Stimulated activated CD8-positive, alpha-beta memory T cell treated with anti-CD3 and anti-CD28 coated beads, Interleukin-12 subunit alpha, Interleukin-12 subunit beta, amount 100 ng/mL, for 4 hours (primary cell): ENCODE measurements around the gene BAIAP2.

Source experiments
- DNase-seq: peaks from one replicate; pipeline ENCODE4 v3.0.0-alpha.2; 2020; ENCODE audit warnings: low read depth

BAIAP2 gene

DNA sequence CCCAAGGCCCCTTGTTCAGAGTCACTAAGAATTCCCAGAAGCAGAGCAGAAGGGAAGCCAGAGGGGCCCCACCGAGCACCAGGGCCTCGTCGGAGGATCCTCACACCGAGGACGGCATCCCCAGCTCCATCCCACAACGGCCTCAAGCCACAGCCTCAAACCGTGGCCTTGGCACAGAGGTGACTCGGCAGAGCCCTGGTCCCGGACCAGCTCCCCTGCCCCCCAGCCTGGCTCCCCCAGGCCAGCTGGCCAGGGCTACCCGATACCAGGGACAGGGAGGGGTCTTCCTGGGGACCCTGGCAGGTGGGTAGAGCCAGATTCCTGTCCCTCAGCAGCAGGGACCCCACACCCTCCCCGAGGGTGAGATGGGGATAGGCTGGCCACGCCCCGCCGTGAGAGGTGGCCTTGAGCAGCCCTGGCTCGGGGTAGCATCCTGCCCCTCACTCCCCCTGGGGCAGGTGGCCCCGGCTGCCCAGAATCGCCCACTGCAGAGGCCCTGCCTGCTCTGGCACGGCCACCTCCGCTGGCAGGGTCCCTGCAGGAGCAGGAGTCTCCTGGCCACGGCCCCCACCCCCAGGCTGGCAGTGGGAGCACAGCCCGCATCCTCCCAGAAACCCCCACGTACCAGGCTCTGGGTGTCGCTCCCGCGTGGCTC is 124.8 kb downstream of the BAIAP2 start:
- no peak for DNase-seq

DNA sequence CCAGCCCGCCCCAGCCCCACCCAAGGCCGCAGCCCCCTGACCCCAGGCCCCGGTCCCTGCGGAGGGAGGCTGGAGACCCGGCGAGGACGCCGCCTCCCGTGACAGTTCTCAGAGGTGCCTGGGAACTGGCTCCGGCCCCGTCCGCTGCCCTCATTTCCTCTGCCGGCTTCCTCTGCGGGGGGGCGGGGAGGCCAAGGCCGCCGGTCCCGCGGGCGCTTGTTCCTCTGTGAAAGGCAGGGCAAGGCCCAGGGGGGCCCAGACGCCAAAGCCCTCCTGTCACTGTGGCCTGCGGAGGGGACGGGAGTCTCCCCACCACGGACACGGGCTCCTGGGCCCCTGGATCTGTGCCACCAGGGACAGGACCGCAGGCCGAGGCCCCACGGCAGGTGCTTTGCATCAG is 125.4 kb downstream of the BAIAP2 start:
- DNase-seq, result no peak

DNA sequence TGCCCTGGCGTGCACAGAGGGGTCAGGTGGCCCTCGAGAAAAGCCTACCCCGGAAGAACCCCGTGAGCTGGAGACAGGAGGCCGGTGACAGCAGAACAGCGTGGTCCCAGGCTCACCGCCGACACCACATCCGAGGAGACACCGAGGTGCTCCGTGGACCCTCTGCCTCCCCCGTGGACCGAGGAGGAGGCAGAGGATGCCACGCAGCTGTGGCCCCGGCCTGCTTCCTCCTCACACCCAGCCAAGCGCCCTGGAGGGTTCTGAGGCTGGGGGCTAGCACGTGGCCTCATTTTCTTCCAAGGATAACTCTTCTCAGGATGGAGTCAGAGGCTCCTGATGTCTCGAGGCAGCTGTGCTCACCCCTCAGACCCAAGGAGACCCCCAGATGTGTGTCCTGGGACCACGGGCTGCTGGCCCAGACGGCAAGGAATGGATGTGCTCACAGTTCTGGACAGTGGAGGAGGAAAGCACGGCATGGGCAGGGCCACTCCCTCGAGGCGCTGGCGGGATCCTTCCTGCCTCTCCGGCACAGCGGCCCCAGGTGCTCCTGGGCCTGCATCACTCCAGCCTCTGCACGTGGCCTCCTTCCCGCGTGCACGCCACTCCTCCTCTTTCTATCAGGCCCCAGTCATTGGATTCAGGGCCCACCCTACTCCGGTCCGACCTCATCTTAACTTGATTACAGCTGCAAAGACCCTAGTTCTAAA is 125.9 kb downstream of the BAIAP2 start:
- no peak for DNase-seq

DNA sequence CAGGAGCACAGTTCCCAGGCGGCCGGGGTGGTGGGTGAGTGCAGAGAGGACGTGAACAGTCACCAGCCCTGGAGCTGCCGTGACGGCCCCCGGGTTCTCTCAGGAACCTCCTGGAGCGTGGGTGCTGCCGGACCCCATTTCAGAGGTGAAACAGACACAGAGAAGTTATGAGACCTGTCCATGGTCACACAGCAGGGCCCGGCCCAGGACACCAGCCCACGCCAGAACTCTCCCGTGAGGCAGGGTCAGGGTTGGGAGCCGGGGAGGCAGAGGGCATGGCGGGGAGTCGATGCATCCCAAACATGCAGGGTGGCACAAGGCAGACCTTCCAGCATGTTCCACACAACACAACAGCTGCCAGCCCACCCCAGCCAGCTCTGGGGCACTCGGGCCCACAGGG is 126.6 kb downstream of the BAIAP2 start:
- DNase-seq, result no peak

DNA sequence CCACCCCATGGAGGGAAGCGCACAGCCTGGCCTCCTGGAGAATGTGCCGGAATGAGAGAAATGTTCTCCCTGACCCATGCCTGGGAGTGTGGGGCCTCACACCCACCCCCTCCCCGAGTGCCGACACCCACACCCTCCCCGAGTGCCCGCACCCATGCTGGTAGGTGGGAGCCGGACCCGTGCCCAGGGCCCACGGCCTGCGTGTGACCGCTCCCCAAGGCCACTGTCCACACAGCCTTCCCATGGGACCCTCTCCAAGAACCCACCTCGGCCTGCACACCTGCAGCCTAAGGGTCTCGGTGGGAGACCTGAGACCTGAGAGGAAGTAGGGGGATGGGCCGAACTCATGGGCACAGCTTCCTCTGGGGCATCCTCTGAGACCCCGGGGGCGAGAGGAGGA is 127.0 kb downstream of the BAIAP2 start:
- DNase-seq, result no peak

DNA sequence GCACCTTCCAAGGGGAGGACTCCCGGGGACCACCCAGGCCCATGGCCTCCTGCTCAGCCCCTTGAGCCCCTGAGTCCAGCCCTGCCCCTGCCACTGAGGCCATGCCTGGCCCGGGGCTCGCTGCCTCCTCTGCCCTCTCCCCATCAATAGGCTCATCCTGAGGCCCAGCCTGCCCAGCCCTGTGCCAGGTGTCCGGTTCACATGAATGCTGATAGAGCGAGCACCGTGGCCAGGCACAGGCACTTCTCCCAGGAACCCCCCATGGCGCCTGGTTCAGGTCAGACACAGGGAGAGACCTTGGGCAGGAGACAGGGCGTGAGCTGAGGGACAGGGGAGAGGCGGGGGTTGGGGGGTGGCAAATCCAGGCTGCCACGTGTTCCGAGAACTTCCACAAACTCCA is 127.5 kb downstream of the BAIAP2 start:
- DNase-seq, result no peak

DNA sequence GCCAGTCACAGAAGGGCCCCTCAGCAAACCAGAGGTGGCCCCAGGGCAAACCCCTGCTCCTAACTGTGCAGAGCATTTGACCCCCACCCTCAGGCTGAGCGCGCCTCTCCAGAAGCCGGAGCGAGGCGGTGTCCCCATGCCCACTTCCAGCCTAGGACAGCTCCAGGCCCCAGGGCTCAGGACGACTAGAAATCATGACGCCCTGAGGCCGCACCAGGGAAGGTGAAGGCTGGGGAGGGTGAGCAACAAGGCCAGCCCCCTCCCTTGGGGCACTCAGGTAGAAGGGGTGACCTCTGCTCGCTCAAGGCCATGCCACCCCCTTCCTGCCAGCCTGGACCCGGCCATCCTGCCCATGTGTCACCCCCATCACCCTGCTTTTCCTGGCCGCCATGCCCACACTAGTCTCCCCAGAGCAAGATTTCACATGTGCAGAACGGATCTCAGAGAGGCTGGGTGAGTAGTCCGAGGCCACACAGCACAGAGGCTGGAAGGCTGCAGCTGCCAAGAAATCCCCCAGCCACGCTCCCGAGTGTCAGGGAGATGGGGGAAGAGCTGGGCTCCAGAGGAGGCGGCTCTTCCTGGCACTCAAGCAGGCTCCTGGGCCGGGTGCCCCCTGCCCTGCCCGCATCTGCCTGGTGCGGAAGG is 128.2 kb downstream of the BAIAP2 start:
- no peak for DNase-seq

DNA sequence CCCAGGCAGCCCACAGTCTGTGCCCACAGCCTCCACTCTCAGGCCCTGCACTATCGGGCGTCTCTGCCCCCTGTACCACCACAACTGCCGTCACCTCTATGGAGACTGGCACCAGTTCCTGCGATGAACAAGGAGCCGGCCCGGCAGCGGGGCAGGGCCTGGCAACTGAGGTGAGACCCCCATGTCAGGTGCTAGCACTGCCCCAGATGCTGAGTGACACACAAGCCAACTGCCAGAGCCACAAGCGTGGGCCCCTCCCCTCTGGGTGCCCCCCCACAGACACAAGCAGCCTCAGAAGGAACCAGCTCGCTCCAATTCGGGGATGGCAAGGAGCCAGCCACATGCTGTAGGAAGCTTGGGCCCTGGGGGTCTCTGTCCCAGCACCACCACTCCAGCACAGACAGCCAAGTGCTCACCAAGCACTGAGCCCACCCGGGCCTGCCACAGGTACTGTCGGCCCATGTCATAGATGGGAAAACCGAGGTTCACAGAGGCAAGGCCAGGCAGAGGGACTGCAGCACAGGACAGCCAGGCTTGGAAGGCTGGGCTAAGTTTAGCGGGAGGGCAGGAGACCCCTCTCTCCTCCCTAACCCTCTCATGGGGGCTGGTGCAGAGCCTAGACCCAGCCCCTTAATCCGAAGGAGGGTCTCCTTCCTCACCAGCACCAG is 128.9 kb downstream of the BAIAP2 start:
- no peak for DNase-seq

DNA sequence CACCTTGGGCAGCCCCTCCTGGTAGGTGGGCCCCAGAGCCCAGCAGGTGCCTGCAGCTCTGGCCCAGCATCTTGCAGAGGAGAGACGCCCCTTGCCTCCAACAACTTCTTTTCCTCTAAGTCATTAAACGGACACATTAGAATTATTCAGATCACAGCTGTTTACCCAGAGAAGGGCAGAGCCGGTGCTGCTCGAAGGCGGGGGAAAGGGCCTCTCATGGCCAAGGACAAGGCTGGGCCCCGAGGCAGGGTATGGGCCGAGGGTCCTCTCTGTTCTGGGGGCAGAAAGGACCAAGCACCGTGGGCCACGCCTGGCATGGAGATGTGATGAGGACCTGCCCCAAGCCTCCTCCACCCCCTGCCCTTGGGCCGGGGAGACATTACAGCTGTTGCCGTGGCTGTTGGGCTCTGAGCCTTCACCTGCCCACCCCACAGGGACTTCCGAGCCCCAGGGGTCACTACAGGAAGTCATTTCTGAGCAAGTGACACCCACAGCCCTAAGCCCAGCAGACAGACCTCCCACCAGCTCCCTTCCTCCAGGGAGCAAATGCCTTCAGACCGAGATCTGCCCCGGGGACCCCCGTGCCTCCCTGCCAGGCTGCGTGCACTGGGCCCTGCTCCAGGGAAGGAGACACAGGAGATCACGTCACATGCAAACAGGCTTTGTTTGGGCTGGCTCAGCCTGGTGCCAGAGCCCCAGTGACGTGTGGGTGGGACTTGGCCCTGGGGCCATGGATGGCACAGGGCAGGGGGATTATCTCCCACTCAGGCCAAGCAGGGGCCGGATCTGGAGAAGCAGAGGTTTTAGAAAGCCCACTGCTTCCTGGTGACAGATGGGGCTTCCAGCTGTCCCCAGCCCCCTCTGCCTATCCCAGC is 129.7 kb downstream of the BAIAP2 start:
- no peak for DNase-seq

DNA sequence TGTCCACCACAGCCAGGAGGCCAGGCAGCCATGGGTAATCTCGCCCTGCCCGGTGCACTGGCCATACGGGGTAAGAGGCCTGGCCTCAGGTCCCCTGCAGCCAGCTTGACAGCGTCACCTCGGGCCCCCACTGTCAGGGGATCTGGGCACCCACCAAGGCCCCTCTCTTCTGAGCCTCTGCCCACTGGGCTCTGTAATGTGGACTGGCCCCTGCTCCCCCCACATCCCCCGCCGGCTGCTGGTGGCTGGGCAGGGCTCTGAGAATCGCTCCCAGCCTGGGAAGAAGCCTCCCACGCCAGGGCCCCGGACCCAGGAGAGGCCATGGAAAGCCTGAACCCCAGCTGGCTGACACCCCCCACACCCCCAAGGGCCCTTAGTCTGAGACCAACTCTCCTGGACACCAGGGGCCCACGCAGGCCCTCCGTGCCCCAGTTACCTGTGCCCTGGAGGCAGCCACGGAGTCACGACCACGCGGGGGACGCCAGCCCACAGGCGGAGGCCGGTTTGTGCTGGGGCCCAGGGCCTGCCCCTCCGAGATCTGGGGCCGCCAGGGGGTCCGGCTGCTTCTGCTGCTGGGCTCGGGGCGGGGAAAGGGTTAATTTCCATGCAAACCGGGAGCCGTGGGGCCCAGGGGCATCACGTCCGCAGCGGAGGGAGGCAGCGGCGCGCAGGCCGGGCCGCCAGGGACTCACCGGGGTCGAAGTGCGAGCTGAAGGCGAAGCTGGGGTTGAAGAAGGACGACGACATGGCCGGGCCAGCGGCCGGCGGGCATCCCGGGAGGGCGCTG is 130.5 kb downstream of the BAIAP2 start, which contains the start of gene PVALEF:
Gene PVALEF, plus strand, starts transcription at position 262 of the 787 bp plus-strand sequence. CDS start 15,720 bp downstream, outside the sequence.
- no peak for DNase-seq

DNA sequence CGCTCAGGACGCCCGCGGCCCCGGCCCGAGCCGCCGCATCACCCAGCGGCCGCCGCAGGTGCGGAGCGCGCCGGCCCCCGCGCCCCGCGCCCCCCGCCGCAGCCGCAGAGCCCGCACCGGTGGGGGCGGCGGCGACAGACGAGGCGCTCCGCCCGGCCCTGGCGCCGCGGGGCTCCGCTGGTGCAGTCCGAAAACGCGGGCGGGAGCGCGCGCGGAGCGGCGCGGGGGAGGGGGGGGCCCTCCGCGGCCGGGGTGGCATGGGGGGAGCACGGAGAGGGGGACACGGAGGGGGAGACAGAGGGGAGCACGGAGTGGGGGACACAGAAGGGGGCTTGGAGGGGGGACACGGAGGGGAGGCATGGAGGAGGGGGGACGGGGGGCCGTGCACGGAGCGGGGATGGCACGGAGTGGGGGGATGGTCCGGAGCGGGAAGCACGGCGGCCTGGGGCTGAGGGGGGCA is 131.1 kb downstream of the BAIAP2 start, which contains the start of gene AATK:
Gene AATK, minus strand, starts transcription at position 189 of the 460 bp plus-strand sequence. CDS start 229 bp downstream, outside the sequence.
- no peak for DNase-seq
